ENCODE measurements around the gene TNFRSF6B.
"Not testable (repeated sequence)": the region's sequence is repeated elsewhere in the genome, so short reads cannot be mapped to it uniquely, and the experiment has no call there.

Gene TNFRSF6B

GRCh38 chr20:63696628-63697356 lies at the start of gene TNFRSF6B:
Gene TNFRSF6B (plus strand): TSS chr20:63696652. CDS start chr20:63696768, 116 bp downstream.
- no peak for DNase-seq (ENCODE audit: low read depth)
- peak within 1 kb of the TSS; percentile 24 for H3K4me3 ChIP-seq (ENCODE audit: low read length)
- TF ChIP-seq CTCF (conservative IDR thresholded peaks at IDR 0.05; ENCODE audit: low read length) = no peak

- DNase-seq (ENCODE audit: low read depth) = no peak
- TF ChIP-seq CTCF (conservative IDR thresholded peaks at IDR 0.05; ENCODE audit: low read length) = no peak
- H3K4me3 ChIP-seq (ENCODE audit: low read length) = no peak overlapping the region
Observed at GRCh38 chr20:63648190-63648589, 48.3 kb upstream of the TNFRSF6B start.

- H3K4me3 ChIP-seq (ENCODE audit: low read length) = no peak overlapping the region
- DNase-seq (ENCODE audit: low read depth) = no peak
- TF ChIP-seq CTCF (conservative IDR thresholded peaks at IDR 0.05; ENCODE audit: low read length) = no peak
Observed at GRCh38 chr20:63648895-63649589, 47.4 kb upstream of the TNFRSF6B start.

GRCh38 chr20:63650486-63650885 lies 46.0 kb upstream of the TNFRSF6B start:
- not testable (repeated sequence) for H3K4me3 ChIP-seq (ENCODE audit: low read length); DNase-seq (ENCODE audit: low read depth)

- no peak for TF ChIP-seq CTCF (conservative IDR thresholded peaks at IDR 0.05; ENCODE audit: low read length)
- no peak for DNase-seq (ENCODE audit: low read depth)
- H3K4me3 ChIP-seq (ENCODE audit: low read length) = peak overlapping the region; percentile 40
Observed at GRCh38 chr20:63651942-63652191, 44.6 kb upstream of the TNFRSF6B start.

GRCh38 chr20:63652192-63652980 lies 44.1 kb upstream of the TNFRSF6B start:
- peak overlapping the region; percentile 52 for H3K4me3 ChIP-seq (ENCODE audit: low read length)
- no peak for TF ChIP-seq CTCF (conservative IDR thresholded peaks at IDR 0.05; ENCODE audit: low read length)
- DNase-seq (ENCODE audit: low read depth) = no peak

- peak within 1 kb of the TSS; percentile 52 for H3K4me3 ChIP-seq (ENCODE audit: low read length)
- TF ChIP-seq CTCF (conservative IDR thresholded peaks at IDR 0.05; ENCODE audit: low read length) = no peak
Observed at GRCh38 chr20:63653041-63653973, 43.1 kb upstream of the TNFRSF6B start, which contains the start of gene STMN3. Gene STMN3 (minus strand): TSS chr20:63653424. CDS start chr20:63653345, 79 bp downstream.

More at GRCh38 chr20:63653041-63653973, 43.1 kb upstream of the TNFRSF6B start, which contains the start of gene STMN3:
- DNase-seq (ENCODE audit: low read depth) = peak; percentile 84
